Choroid plexus epithelial cell (primary cell): ENCODE measurements around the gene FILIP1L.
A peak's percentile ranks its signal among the peaks of the same experiment; 100 is the strongest.

Source experiments
- DNase-seq: peaks from one replicate; pipeline ENCODE4 v3.0.0-alpha.2; 2010; ENCODE audit warnings: low read depth
- H3K4me3 ChIP-seq: 2 replicates; pipeline ENCODE4 v1.5.1; 2011; ENCODE audit warnings: low read depth, mild to moderate bottlenecking, control low read depth, low read length, moderate library complexity
- CTCF ChIP-seq: conservative IDR thresholded peaks from 2 replicates; pipeline ENCODE4 v1.5.1; 2011; ENCODE audit warnings: low read depth, mild to moderate bottlenecking, control low read depth, inconsistent platforms, low read length, moderate library complexity

Gene FILIP1L

GRCh38 chr3:99854756-99855298 is 259.5 kb downstream of the FILIP1L start:
- no peak for TF ChIP-seq CTCF
- no peak overlapping the region for H3K4me3 ChIP-seq
- no peak for DNase-seq

DNA sequence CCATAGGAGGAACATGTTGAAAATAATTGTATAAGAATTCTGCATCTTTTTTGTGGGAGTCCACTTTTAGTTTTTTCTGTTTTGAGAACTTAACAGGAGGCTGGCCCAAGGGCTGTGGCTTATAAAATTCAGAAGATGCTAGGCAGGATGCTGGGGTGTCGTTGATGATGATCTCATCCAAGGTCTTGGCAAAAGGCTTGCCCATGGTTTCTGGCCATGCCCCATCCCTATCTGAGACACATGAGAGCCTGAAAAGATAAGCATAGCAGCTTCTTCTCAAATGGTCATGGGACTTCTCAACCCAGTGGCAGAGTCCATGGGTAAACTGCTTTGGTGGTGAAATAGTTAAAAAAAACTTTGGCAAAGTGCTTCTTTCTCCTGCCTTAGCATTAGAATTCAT is 261.4 kb downstream of the FILIP1L start:
- DNase-seq, result no peak
- no peak for TF ChIP-seq CTCF

GRCh38 chr3:99851955-99852354 is 262.3 kb downstream of the FILIP1L start:
- no peak for DNase-seq
- TF ChIP-seq CTCF, result no peak
- H3K4me3 ChIP-seq, result no peak overlapping the region

More for the DNA sequence above, 261.4 kb downstream of the FILIP1L start:
- H3K4me3 ChIP-seq, result no peak overlapping the region

- TF ChIP-seq CTCF, result no peak
These were observed 263.7 kb downstream of the FILIP1L start for GRCh38 chr3:99850608-99851007.

GRCh38 chr3:99848433-99848832 is 265.9 kb downstream of the FILIP1L start:
- TF ChIP-seq CTCF, result no peak
- DNase-seq, result no peak
- no peak overlapping the region for H3K4me3 ChIP-seq

More at GRCh38 chr3:99850608-99851007, 263.7 kb downstream of the FILIP1L start:
- peak; percentile 50 for DNase-seq
- no peak overlapping the region for H3K4me3 ChIP-seq

DNA sequence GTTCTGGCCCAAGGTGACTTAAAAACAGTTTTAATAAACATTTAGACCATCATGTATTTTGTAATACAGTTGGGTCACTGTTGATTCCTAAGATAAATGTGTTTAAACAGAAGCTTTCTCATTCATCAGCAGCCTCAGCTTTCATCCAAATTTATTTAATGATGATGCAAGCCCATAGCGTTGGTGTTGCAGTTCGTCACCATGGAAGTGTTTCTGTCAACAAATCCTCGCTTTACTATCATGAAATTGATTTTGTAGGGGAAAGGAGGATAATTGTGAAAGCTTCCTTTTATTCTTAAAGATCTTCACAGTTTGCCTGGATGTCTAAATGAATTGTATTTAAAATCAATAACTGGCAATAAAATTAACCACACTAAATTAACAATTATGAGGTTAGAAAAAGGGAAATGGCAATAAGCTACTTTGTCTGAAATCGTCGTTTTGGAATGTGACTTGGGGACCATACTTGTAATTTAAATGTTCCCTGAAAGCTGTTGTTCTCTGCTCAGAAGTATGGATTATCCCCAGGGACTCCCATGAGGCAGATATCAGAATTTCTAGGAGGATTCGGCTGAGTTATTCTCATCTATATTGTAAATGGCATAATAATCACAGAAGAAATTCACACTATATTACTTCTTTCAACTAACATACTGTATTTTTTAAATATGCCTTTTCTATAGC is 267.7 kb downstream of the FILIP1L start:
- peak; percentile 82 for DNase-seq
- TF ChIP-seq CTCF, result no peak

GRCh38 chr3:99845999-99846398 is 268.3 kb downstream of the FILIP1L start:
- no peak for TF ChIP-seq CTCF
- DNase-seq, result no peak
- H3K4me3 ChIP-seq, result no peak overlapping the region

More for the DNA sequence above, 267.7 kb downstream of the FILIP1L start:
- H3K4me3 ChIP-seq, result no peak overlapping the region
